ENCODE results near the gene SBF1.
A peak's percentile ranks its signal among the peaks of the same experiment; 100 is the strongest.

Gene SBF1

GRCh38 chr22:50467341-50467740 is 7.5 kb downstream of the SBF1 start:
- no peak for DNase-seq

GRCh38 chr22:50465066-50465930 is 9.5 kb downstream of the SBF1 start:
- DNase-seq = no peak

GRCh38 chr22:50464451-50464850 is 10.4 kb downstream of the SBF1 start:
- DNase-seq = no peak

- DNase-seq = no peak
Measured at GRCh38 chr22:50463188-50463900, 11.5 kb downstream of the SBF1 start.

- DNase-seq = no peak
Measured at GRCh38 chr22:50461979-50462540, 12.8 kb downstream of the SBF1 start.

GRCh38 chr22:50461536-50461935 is 13.3 kb downstream of the SBF1 start:
- no peak for DNase-seq

- DNase-seq = no peak
Measured at GRCh38 chr22:50460938-50461337, 13.9 kb downstream of the SBF1 start.

- no peak for DNase-seq
Measured at GRCh38 chr22:50459496-50460140, 15.2 kb downstream of the SBF1 start.

- no peak for DNase-seq
Measured at GRCh38 chr22:50459016-50459415, 15.8 kb downstream of the SBF1 start.

GRCh38 chr22:50456466-50457234 is 18.2 kb downstream of the SBF1 start:
- no peak for DNase-seq

- DNase-seq = no peak
Measured at GRCh38 chr22:50456026-50456425, 18.8 kb downstream of the SBF1 start.

GRCh38 chr22:50455201-50455600 is 19.6 kb downstream of the SBF1 start:
- DNase-seq = no peak

- no peak for DNase-seq
Measured at GRCh38 chr22:50454556-50455075, 20.2 kb downstream of the SBF1 start.

GRCh38 chr22:50452649-50453048 is 22.2 kb downstream of the SBF1 start:
- DNase-seq = no peak

- no peak for DNase-seq
Measured at GRCh38 chr22:50447576-50448551, 27.0 kb downstream of the SBF1 start.

- no peak for DNase-seq
Measured at GRCh38 chr22:50446708-50447575, 27.9 kb downstream of the SBF1 start.

GRCh38 chr22:50445880-50446707 is 28.7 kb downstream of the SBF1 start:
- no peak for DNase-seq

- DNase-seq = peak; percentile 42
Measured at GRCh38 chr22:50445071-50445879, 29.6 kb downstream of the SBF1 start.
